Vagina (tissue), 2 donors: Measurements from ENCODE around the gene PRKG2. TPM values are rescaled to one million over a fixed set of nuclear protein-coding genes. Genes with fewer than 3 reads are reported as not detected.

Experiments used
- DNase-seq, 2 donors: peaks; one replicate each; pipeline ENCODE4 v3.0.0-alpha.2; 2017; ENCODE audit errors: extremely low spot score in 2 of 2
- H3K27ac ChIP-seq: fragments of 200-600 bp; sonication (generic); one replicate; pipeline ENCODE4 v1.5.1; 2019
- H3K27me3 ChIP-seq: fragments of 200-600 bp; sonication (generic); one replicate; pipeline ENCODE4 v1.5.1; 2019
- H3K36me3 ChIP-seq, 2 donors: fragments of 200-600 bp; sonication (generic); one replicate each; pipeline ENCODE4 v1.5.1; 2017 to 2019
- H3K4me1 ChIP-seq: fragments of 200-600 bp; sonication (generic); one replicate; pipeline ENCODE4 v1.5.1; 2019
- H3K4me3 ChIP-seq, 2 donors: fragments of 200-600 bp; sonication (generic); 1 replicate in 1 of 2; 2 replicates in 1 of 2; pipeline ENCODE4 v1.5.1; 2016 to 2019
- H3K9me3 ChIP-seq: fragments of 200-600 bp; sonication (generic); one replicate; pipeline ENCODE4 v1.5.1; 2019
- POLR2A ChIP-seq, 2 donors: fragments of 450-650 bp; IDR thresholded peaks; one replicate each; pipeline ENCODE4 v1.6.1; 2017; ENCODE audit warnings: antibody characterized with exemption in 2 of 2, mild to moderate bottlenecking in 2 of 2, moderate library complexity in 2 of 2
- POLR2AphosphoS5 ChIP-seq, 2 donors: sonication (generic); formaldehyde crosslinking; IDR thresholded peaks; one replicate each; pipeline ENCODE4 v1.9.0; 2017; ENCODE audit warnings: antibody characterized with exemption in 2 of 2, mild to moderate bottlenecking in 2 of 2, low read depth in 1 of 2; ENCODE audit not compliant: insufficient read depth in 1 of 2
- intact Hi-C: fragments of 100-400 bp; cut with DNase I; formaldehyde crosslinking; loops from one replicate; pipeline ENCODE4 v1.15.1; 2023
- total RNA-seq: library from RNA; depleted of rRNA; stranded (reverse); fragments of >200 nt; gene quantifications from one replicate; pipeline ENCODE4 v1.2.3, GENCODE V29; 2016
- TF ChIP-seq, protein P1 (sequence below), 3 experiments: fragments of 450-650 bp in 2 of 3; fragments of 200-600 bp in 1 of 3; sonication (generic) in 1 of 3; IDR thresholded peaks; one replicate each; pipeline ENCODE4 v1.5.1; 2017 to 2019; ENCODE audit warnings: antibody characterized with exemption in 3 of 3, mild to moderate bottlenecking in 2 of 3, moderate library complexity in 2 of 3

The PRKG2 gene
- total RNA-seq, 1 donor from 2014 or later: 0.49 TPM

DNA sequence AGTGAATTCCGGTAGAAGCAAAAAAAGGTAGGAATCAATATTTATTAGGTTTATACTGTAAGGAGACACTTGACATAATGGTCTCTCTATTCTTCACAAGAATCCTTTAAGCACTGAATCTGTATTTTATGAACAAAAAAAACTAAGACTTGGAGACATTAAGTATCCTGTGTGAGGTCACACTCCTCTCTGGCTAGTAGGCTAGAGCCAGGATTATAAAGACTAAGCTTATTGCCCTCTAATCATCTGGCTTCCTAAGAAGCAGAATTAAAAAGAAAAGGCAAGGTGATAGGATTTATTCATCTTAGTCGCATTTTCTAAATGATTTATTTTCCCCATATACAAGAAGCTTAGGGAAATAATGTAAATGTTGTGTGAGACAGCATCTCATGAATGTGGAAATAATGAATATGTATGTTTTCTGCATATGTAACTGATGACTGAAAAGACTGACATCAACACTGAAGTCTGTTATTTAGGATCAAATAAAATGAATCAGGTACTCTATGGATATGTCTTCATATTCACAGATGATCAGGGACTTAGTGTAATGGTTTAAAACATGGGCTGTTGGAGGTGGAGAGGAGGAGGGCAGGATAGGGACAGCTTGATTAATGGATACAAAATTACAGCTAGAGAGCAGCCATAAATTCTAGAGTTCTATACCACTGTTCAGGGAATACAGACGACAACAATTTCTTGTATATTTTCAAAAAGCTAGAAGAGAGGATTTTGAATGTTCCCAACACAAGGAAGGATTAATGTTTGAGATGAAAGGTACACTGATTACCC is 30.4 kb upstream of the PRKG2 start:
- no peak for DNase-seq
- TF ChIP-seq POLR2AphosphoS5 (IDR thresholded peaks at IDR 0.05; ENCODE audit: insufficient read depth in 1 of 2, low read depth in 1 of 2): no peak
- TF ChIP-seq, protein P1, sequence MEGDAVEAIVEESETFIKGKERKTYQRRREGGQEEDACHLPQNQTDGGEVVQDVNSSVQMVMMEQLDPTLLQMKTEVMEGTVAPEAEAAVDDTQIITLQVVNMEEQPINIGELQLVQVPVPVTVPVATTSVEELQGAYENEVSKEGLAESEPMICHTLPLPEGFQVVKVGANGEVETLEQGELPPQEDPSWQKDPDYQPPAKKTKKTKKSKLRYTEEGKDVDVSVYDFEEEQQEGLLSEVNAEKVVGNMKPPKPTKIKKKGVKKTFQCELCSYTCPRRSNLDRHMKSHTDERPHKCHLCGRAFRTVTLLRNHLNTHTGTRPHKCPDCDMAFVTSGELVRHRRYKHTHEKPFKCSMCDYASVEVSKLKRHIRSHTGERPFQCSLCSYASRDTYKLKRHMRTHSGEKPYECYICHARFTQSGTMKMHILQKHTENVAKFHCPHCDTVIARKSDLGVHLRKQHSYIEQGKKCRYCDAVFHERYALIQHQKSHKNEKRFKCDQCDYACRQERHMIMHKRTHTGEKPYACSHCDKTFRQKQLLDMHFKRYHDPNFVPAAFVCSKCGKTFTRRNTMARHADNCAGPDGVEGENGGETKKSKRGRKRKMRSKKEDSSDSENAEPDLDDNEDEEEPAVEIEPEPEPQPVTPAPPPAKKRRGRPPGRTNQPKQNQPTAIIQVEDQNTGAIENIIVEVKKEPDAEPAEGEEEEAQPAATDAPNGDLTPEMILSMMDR (IDR thresholded peaks at IDR 0.05): no peak
- no peak for TF ChIP-seq POLR2A (IDR thresholded peaks at IDR 0.05)

DNA sequence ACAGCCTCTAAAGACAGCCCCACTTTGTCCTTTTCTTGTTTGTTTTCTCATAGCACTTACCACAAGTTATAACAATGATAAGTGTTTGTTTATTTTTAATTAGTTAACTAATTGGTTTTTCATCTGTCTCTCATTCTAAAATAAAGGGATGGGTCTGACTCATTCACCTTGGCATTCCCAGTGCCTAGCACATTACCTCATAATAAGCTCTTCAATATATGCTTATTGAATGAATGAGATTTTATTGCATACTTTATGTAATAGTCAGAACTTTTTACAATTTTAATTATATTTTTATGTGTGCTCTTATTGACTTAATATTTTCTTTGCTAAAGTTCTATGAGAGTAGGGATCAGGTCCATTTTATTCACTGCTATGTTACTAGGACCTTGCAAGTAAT is 22.8 kb upstream of the PRKG2 start:
- DNase-seq: no peak
- H3K27me3 ChIP-seq: no peaks in the 10 kb centered on the region
- no peaks in the 10 kb centered on the region for H3K9me3 ChIP-seq
- no peak overlapping the region for H3K27ac ChIP-seq
- no peak overlapping the region for H3K4me3 ChIP-seq
- intact Hi-C loops: no loop called here
- H3K4me1 ChIP-seq: no peaks in the 10 kb centered on the region
- TF ChIP-seq, protein P1 (IDR thresholded peaks at IDR 0.05): no peak
- TF ChIP-seq POLR2A (IDR thresholded peaks at IDR 0.05): no peak
- no peaks in the 10 kb centered on the region for H3K36me3 ChIP-seq

More for the DNA sequence above, 30.4 kb upstream of the PRKG2 start:
- intact Hi-C loops: no loop called here
- Histone ChIP-seq H3K27me3 (no peaks in the 10 kb centered on the region), H3K4me1 (no peaks in the 10 kb centered on the region), H3K36me3 (no peaks in the 10 kb centered on the region), H3K4me3 (no peak overlapping the region), H3K9me3 (no peaks in the 10 kb centered on the region), H3K27ac (no peak overlapping the region)

DNA sequence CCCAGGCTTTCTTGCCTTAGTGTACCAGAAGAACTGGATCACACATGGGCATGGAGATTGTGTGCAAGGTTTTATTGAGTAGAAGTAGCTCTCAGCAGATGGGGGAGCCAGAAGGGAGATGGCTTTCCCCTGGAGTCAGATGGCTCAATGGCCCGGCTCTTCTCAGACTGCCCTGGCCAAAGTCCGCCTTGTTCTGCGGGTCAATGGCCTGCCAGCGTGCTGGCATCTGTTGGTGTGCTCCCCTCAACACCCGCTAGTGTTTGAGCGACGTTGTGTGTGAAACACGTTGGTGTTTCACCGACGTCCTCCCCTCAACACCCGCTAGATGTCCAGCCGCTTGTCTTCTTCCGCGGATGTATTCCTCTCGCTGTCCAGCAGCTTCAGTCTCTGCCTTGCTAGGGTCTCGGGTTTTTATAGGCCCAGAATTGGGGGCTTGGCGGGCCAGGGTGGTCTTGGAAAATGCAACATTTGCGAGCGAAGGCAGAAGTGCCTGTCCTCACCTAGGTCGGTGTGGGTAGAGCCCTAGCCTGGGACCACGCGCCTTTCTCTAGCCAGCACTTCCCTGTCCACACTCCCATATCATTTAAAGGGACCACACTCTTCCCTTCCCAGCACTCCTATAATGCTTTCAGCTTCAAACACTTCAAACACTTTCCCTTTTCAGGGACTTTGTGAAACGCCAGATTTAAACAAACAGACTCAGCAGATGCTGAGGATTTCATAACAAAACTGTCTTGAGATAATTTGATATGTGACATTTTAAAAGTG is 21.1 kb upstream of the PRKG2 start:
- Histone ChIP-seq H3K4me1 (no peaks in the 10 kb centered on the region), H3K27me3 (no peaks in the 10 kb centered on the region), H3K4me3 (no peak overlapping the region), H3K36me3 (no peaks in the 10 kb centered on the region), H3K9me3 (no peaks in the 10 kb centered on the region), H3K27ac (no peak overlapping the region)
- TF ChIP-seq, protein P1 (IDR thresholded peaks at IDR 0.05): no peak
- no peak for TF ChIP-seq POLR2AphosphoS5 (IDR thresholded peaks at IDR 0.05; ENCODE audit: insufficient read depth in 1 of 2, low read depth in 1 of 2)
- no peak for TF ChIP-seq POLR2A (IDR thresholded peaks at IDR 0.05)
- no peak for DNase-seq
- intact Hi-C loops: no loop called here

DNA sequence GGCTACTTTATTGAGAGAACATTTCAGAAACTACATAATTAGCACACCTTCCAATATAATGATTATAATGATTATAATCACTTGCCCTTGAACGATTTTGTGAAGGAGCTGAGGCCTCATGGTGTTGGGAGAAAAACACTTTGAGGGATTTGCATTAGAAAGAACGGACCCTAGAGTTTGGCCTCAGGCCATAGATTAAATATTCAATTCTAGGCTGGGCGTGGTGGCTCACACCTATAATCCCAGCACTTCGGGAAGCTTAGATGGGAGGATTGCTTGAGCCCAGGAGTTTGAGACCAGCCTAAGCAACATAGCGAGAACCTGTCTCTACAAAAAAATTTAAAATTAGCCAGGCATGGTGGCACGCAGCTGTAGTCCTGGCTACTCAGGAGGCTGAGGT is 12.9 kb upstream of the PRKG2 start:
- Histone ChIP-seq H3K4me3 (no peak overlapping the region), H3K4me1 (no peaks in the 10 kb centered on the region), H3K27me3 (no peaks in the 10 kb centered on the region), H3K9me3 (no peaks in the 10 kb centered on the region), H3K36me3 (no peaks in the 10 kb centered on the region), H3K27ac (no peak overlapping the region)
- intact Hi-C loops: no loop called here
- TF ChIP-seq POLR2AphosphoS5 (IDR thresholded peaks at IDR 0.05; ENCODE audit: insufficient read depth in 1 of 2, low read depth in 1 of 2): no peak
- TF ChIP-seq, protein P1 (IDR thresholded peaks at IDR 0.05): no peak
- no peak for TF ChIP-seq POLR2A (IDR thresholded peaks at IDR 0.05)
- DNase-seq: no peak

DNA sequence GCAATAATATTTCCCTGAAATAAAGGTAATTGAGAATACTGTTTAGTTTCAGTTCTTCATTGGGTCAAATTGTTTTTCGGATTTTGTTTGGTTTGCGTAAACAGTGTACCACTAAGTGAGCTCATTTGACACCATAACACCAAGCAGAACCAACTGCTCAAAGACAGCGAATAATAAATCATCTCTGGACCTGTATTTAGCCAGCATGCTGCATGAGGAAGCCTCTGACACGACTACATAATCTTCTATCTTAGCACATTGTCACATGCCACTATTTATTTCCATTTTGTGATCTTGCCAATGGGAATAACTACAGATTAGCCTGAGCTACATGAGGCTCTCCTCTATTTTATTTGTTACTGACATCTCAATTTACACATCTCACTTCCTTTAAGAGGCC is 12.1 kb upstream of the PRKG2 start:
- no peak for DNase-seq
- intact Hi-C loops: no loop called here
- Histone ChIP-seq H3K27me3 (no peaks in the 10 kb centered on the region), H3K36me3 (no peaks in the 10 kb centered on the region), H3K4me3 (no peak overlapping the region), H3K27ac (no peak overlapping the region), H3K4me1 (no peaks in the 10 kb centered on the region), H3K9me3 (no peaks in the 10 kb centered on the region)
- TF ChIP-seq POLR2AphosphoS5 (IDR thresholded peaks at IDR 0.05; ENCODE audit: insufficient read depth in 1 of 2, low read depth in 1 of 2) (no peak), POLR2A (IDR thresholded peaks at IDR 0.05) (no peak)
- TF ChIP-seq, protein P1 (IDR thresholded peaks at IDR 0.05): no peak
